GM21381 (cell line): ENCODE results near the gene SMCO4.
"Not testable (repeated sequence)": the region's sequence is repeated elsewhere in the genome, so short reads cannot be mapped to it uniquely, and the experiment has no call there.

Experiments
- ATAC-seq: cut with Tn5 transposase; IDR thresholded peaks from one replicate; pipeline ENCODE4 v1.9.1; 2021; ENCODE audit warnings: mild to moderate bottlenecking, moderate library complexity; ENCODE audit not compliant: unreplicated experiment

The SMCO4 gene

DNA sequence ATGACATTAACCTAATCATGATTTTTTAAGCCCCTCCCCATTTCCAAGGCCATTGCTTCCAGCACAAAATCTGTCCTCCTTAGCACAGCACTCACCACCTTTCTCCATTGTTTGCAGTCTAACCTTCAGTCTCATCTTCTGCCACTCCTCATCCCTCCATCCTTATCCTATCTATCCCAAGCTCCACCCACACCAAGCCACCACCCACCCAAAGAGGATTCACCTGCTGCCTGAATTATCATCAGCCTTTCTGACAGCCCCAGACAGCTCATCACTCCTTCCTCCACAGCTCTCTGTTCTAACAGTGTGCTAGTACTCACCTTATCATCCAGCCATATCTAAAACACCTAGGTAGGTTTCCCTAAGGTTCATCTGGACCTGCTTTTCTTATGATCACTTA lies 20.7 kb upstream of the SMCO4 start:
- no peak for ATAC-seq

DNA sequence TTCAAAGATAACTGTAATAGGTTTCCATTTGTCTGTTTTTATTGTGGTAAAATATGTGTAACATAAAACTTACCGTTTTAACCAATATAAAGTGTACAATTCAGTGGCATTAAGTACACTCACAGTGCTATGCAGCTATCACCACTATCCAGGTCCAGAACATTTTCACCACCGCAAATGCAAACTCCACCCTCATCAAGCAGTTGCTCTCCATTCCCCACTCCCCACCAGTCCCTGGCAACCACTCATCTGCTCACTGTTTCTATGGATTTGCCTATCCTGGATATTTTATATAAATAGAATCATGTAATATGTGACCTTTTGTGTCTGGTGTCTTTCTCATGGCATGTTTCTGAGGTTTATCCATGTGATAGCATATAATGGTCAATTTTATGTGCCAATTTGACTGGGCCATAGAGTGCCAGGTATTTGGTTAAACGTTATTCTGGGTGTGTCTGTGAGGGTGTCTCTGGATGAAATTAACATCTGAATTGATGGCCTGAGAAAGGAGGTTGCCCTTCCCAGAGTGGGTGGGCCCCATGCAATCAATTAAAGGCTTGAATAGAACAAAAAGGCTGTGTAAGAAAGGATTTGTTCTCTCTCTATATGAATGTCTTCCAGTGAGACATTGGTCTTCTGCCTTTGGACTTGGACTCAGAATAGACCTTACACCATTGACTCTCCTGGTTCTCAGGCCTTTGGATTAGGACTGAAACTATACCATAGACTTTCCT lies 17.2 kb upstream of the SMCO4 start:
- ATAC-seq, result no peak

DNA sequence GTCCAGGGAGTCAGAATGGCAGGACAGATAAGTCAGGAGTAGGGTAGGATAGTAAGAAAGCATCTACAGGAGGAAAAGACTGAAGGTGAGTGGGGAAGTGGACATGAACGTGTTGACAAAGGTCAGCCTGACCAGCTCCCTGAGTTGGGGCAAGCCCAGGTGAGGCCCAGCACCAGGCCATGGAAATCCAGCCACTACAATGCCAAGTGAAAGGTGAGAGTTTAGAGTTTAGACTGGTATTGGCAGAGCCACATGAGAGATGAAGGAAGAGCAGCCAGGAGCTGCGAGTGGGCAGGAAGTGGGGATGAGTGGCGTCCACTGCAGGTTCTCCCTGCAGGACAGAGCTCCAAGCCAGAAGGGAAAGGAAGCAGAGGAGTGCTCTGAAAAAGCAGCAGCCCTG lies 16.5 kb upstream of the SMCO4 start:
- ATAC-seq, result no peak

DNA sequence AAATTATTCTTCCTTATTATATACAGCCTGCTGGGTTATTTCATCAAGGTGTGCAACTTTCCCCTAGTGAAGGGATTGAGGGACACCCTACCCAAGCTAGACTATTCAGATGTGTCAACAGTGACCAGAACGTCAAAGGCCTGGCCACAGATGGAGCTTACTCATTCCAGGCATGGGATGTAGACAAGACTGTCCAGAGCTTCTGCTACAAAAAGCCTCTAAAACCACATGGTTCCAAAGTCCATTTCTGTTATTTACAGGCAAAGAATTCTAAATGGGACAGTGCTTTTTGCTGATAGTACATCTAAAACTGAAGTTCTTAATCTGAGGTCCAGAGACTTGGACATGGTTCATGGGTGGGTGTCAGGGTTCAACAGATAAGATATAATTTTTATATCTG lies 9.7 kb upstream of the SMCO4 start:
- no peak for ATAC-seq

DNA sequence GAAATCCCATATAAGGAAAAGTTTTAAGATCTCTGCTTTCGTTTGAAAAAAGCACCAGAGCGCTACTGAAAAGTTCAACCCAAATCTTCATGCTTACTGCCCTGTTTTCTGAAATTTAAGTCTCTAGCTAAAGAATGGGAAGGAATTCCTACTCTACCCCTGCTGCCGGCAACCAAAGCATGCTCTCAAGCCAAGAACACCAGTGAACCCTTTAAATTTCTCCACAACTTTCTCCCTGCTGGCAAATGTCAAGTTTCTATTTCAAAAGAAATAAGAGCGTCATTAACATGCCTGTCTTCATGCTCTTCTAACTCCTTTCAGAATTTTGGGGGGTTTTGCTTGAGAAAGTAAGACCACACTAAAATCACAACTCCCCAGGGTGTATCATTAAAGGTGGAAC lies 6.8 kb upstream of the SMCO4 start:
- no peak for ATAC-seq

DNA sequence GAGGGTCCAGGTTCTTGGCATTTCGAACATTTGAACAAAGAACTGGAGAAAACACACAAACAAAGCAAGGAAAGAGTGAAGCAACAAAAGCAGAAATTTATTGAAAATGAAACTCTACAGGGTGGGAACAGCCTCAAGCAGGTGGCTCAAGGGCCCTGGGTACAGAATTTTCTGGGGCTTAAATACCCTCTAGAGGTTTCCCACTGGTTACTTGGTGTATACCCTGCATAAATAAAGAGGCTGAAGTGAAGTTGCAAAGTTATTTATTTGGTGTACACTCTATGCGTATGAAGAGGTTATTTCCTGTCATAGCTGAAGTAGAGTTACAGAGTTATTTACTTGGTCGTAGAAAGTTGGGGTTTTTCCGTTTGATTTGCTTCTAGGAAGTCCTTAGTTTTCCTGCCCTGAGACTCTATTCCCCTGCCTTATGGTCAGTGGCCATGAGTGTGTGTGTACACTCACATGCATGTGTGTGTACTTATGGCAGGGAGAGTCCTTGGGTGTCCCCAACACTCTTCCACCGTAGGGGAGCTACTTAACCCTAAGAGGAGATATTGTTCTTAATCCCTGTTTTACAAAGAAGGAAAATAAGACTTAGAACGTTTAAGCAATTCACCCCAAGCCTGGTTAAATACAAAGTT lies 5.6 kb upstream of the SMCO4 start:
- no peak for ATAC-seq

DNA sequence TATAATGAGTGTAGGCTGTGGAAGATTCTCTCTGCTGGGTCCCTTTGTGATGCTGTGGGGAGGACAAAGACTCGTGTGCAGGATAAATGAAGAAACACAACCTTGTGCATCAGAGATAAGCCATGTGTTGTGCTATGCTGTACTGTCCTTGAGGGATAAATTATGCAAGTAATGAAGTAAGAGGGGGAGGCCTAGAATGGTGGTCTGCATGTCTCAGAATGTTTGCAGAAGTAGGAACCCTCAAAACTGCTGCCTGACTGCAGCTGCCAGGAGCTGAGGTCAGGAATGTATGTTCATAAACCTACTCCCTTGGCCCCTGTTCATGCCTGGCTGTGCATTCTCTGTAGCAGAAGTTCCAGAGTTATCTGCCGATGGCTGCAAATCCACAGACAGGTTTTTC lies 4.6 kb upstream of the SMCO4 start:
- ATAC-seq, result no peak

DNA sequence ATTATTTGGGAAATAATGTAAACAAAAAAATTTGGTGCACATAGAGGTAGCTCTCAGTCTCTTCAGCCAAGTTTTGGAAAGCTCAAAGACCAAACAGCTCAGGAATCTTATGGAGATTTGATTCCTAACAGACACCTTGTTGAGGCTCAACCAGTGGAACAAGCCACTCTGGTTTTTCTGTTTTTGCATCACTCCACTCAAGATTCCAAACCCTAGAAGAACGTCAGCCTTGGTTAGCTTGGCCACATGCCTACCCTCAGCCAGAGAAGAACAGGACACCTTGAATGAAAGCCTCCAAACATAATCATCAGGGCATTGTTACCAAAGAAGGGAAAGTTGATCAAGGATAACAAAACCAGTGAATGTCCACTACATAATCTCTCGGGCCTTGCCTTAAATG lies 3.8 kb upstream of the SMCO4 start:
- no peak for ATAC-seq

DNA sequence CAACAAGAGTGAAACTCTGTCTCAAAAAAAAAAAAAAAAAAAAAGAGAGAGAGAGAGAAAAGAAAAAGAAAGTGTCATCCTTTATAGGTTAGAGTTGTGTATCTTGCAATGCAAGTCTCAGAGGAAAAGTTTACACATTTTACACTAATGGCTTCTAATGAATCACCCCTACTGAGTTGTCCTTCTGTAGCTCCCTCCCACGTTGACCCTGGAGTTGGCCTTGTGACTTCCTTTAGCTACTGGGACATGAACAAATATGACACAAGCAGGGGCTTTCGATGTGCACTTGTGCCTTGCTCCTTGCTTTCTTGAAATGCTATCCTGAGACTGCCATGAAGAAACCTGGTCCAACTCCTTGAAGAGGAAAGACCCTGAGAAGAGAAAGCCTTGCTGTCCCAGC lies 2.4 kb upstream of the SMCO4 start:
- ATAC-seq, result no peak

DNA sequence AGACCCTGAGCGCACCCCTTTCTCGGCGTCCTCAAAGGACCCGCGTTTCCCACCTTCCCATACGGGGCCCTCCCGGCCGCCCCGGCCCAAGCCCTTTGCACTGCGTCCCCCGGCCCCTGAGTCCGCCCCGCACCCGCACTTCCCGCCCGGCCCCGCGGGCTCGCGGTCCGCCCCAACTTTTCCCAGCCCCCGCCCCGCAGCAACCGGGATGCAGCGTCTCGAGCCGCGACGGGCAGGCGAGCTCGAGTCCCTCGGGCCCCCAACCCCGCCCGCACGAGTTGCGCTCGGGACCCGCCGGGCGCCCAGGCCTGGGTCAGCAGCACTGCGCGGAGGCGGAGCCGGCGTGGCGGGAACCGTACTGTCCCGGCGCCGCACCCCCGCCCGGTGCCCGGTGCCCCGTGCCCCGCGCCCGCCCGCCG lies 371 bp downstream of the SMCO4 start:
- ATAC-seq, result peak; percentile 33

DNA sequence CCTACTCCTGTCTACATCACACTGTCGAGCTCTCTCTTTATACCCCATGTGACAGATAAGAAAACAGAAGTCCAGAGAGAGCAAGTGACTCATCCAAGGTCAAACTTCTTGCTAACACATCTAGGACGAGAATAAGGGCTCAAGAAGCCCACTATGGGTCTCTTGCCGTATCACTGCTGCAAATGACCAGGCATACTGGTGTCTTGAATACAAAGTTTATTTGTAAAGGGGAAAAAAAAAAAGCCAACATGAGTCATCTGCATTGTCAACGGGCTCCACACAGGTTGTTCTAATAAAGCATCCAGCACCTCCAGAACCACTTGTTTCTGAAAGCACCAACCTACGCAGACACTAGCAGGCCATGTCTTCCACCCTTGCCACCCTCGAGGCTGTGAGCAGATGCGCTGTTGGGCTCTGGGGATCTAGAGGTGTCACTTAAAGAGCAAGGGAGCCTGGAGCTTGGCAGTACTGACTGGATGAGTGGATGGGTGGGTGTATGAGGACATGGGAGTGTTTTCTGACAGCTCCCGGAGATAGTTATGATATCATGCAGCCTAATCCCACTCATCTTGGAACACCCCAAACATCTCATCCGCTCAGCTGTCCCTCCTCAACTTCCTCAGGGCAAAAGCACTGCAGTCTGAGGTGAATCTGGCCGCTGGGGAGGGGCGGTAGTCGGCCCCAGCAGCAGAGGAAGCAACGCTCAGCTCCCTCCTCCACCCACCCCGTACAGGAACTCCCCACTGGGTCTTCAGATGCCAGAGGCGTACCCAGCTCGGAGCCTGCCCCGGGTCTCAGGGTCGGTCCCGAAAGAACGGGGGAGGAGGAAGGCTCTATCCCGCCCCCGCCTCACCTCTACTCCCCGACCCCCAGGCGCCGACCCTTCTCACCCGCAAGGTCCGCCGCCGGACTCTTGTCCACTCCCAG lies 1.0 kb downstream of the SMCO4 start:
- ATAC-seq, result peak; percentile 42

DNA sequence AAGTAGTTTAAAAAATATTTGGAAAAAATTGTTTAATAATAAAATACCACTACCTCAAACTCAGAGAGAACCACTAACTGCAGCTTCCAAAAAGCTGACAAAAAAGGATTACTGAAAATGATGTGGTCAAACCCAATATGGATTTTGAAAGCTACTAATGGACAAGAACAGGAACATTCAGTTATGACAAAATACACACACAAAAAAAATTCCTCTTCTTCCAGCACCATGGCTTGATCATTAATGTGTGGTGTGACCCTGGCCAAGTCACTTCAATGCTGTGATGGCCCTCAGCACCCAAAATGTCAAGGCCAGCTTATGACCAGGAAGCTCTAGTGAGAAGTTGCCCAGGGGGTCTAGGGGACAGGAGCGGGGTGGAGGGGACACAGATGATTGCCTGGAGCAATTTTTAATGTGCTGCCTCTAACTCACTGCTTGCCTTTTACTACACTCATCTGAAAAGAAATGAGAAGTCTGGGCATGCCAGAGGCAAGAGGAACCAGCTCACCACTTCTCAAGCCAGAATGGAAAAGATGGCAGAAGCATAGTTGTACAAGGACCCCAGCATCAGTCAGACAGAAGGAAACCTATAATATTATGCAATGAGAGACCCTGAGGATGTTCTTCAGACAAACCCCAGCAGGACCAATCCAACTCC lies 2.2 kb downstream of the SMCO4 start:
- ATAC-seq, result no peak

DNA sequence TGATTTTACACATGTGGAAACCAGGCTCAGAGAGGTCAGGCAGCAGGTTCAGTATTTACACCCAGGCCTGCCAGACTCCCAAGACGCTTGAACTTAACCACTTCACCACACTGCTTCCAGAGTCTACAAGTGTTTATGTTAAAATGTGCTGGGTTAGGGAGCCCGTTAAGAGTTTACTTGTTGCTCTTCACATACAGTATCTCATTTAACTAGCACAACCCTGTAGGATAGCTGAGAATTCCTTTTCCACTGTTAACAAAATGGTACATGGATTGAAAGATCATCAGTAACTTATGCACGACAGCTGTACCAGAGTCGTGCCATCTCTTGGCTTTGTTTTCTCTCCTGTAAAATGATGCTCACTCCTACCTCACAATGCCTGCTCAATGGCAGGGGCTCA lies 2.9 kb downstream of the SMCO4 start:
- ATAC-seq, result no peak

DNA sequence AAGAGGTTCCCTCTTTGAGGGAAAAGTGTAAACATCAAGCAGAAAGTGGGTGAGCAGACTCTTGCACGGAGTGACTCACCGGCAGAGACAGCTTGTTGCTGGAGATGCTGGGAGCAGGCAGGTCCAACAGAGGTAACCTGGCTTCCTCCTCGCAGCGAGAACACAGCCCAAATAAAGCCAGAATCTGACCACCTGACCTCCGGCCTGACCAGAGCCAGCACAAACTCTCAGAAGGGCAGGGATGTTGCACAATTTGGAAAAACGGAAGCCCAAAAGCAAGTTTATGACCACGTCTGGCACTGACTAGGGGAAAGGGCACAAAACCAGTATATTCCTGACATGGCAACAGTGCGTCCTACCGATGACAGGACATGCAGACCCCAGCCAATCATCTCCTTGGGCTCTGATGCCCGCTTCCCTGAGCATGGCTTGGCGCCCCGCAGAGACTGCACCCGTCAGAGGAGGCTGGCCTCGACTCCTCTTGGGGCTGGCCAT lies 5.4 kb downstream of the SMCO4 start:
- no peak for ATAC-seq

DNA sequence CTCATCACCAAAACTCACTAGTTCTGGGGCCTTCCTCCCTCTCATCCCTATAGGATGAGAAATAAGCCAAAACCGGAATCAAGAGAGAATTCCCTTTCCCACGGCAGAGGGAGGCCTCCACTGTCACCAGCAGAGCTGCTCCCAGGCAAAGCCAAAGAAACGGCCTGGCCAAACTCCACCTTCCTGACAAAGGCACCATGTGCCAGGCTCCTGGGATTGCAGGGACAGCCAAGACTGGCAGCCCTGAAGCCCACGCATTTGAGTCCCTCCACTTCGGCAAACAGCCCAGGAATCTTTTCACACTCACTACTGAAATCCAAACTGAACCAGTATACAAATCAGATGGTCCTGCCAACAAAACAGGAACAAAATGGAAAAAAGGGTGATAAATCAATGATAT lies 6.1 kb downstream of the SMCO4 start:
- no peak for ATAC-seq

DNA sequence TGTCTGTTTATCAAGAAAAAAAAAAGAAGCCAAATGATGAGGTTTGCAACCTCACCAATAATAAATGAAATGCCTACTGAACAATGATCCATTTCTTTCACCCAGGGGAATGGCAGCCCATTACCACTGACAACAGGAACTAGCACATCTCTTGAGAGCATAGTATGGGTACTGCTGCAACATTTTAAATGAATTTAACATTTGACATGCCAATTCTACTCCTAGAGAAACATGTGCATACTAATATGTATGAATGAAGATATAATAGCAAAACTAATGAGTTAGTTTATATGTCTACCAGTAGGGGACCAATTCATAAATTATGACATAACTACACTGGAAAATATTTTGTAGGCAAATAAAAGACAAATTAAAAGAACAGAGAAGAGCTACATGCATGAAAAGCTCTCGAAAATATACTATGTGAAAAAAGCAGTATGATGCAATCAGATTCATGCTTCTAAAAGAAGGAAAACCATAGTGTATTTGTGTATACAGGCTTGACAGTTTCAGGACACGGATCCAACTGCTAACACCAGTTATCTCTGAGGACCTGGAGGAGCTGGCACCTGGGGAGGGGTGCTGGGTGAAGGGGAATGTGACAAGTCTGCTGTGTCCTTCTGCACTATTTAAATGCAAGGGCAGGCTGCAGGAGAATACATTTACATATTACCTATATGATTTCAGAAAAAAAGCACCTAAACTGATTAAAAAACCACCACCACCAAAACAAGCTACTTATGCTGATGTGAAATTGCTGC lies 6.9 kb downstream of the SMCO4 start:
- no peak for ATAC-seq

DNA sequence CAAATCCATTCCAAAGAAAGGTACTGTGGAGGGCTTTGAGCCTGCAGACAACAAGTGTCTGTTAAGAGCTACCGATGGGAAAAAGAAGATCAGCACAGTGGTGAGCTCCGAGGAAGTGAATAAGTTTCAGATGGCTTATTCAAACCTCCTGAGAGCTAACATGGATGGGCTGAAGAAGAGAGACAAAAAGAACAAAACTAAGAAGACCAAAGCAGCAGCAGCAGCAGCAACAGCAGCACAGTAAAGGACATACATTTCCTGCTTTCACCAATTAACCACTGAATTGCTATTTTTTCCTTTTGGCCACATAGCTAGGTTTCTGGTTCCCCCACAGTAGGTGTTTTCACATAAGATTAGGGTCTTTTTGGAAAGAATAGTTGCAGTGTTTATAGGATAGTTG lies 7.6 kb downstream of the SMCO4 start:
- ATAC-seq, result not testable (repeated sequence)

DNA sequence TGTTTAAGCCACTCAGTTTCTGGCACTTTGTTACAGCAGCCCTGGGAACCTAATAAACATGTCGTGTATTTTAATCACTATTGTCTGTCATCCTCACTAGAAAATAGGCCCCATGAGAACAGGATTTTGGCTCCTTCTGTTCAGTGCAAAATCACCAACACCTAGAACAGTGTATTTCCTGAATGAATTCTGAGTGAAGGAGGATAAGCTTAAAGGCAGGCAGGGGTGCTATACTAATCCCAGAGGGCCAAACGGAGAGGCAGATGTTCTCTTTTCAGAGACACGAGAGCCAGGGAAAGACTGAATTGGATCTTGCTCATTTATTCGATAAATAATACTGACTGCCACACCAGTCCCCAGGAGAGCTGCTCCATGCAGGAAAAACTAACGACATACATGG lies 10.4 kb downstream of the SMCO4 start:
- ATAC-seq, result no peak

DNA sequence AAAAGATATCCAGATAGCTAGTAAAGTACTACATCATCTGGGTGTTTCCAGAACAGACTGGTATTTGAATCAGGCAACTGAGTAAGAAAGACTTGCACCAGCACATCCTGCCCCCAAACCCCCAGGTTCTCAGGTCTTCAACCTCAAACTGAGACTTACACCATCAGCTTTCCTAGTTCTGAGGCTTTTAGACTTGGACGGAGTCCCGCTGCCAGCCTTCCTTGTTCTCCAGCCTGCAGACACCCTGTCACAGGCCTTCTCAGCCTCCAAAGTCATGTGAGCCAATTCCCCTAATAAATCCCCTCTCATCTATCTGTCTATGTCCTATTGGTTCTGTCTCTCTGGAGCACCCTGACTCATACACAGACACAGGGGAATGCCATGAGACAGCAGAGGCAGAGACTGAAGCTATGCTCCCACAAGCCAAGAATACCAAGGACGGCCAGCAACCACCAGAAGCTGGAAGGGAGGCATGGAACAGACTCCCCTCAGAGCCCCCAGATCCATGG lies 10.9 kb downstream of the SMCO4 start:
- ATAC-seq, result peak; percentile 28

DNA sequence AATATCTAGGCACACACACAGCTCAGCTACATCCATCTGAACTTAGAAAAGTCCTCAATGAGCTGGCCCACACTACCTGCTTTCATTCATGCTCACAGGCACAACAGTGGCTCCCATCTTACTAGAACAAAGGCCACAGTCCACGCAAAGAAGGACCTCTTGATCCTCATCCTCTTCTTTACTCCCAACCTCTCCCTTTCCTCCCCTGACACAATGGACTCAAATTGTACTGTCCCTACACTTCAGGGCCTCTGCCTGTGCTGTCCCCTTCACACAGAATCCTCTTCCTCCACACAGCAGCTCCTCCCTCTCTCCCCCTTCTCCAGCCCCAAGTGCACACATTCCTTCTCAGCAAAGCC lies 12.7 kb downstream of the SMCO4 start:
- no peak for ATAC-seq
